NCI-H226 (cell line): ENCODE measurements around the gene THADA.

Experiments
- DNase-seq: peaks from one replicate; pipeline ENCODE4 v3.0.0-alpha.2; 2015

Gene THADA

GRCh38 chr2:43383533-43383932, 212.3 kb downstream of the THADA start:
- DNase-seq = no peak

- DNase-seq = no peak
These were observed 216.3 kb downstream of the THADA start for GRCh38 chr2:43379494-43379893.

DNA sequence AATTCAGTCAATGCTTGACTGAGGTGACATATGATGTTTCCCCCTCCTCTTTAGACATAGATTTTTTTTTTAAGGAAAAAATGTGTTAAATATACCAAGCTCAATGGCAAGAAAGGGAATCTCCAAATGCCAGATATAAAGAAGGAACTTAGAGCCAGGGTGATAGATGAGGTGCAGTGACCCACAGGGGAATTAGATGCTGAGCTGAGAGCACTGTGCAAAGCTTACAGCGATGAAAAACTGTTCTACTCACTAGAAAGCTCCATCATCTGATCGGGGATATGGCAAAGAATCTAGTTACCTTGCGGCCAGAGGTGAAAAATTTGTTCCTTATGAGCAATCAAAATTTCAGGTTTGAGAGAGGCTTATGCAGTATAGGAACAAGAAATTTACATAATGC, 218.5 kb downstream of the THADA start:
- no peak for DNase-seq

DNA sequence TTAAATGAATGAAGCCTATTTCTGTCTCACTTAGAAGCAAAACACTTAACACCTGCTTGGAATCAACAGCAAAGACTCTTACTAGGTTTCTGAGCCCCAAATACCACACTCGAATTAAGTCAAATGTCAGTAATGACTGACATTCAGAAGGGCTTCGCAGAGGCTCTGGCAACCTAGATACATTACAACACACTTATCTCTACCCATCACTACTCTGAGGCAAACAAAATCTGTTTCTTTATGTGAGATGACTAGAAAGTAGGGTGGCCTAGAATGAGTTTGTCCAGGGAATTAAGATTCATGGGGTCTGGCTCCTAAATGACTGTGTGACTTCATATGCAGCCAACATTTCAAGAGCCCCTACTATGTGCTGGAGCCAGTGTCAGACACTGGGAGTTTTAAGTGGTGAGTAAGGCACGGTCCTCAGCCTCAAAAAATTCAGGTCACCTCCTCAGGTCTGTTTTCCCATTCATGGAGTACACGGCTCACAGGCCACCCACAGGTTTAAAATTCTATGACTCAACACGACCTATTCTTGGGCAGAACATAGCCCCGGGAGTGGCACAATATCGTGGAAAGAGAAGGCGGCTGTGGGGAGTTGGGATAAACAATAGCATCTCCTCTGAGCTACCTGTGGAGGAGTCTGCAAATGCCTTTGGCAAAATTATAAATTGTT, 219.2 kb downstream of the THADA start:
- DNase-seq = no peak

DNA sequence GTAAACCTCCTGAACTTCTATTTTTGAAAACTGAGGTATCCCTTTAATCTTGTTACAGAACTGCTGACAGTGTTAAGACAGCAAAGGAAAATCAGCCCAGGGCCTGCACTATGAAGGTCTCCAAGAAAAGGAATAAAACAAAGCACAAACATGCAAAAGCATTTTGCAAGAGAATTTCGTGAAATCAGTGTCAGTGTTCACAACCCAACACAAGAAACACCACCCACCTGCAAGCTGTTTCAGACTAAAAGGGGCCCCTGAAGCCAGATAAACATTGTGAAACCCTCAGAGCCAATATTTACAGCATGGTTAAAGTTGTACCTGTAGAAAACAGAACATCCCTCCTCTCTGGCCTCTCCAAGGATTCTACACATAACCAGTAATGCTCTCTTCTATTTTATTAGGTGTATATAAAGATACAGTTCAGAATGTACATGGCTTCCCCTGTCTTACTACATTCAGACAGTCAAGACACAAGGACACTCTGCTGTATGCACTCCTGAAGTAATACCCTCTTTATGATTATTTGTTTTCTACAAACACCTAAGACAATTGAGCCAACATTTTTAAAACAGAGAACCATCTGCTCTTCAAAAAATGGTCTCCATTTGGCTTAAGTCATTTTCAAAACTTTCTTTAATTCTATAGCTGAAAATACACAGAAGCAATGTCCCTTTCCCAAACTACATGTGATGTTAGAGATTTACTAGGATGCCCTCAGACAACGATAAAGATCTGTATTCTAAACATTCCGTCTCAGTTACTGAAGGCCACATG, 219.9 kb downstream of the THADA start:
- no peak for DNase-seq

DNA sequence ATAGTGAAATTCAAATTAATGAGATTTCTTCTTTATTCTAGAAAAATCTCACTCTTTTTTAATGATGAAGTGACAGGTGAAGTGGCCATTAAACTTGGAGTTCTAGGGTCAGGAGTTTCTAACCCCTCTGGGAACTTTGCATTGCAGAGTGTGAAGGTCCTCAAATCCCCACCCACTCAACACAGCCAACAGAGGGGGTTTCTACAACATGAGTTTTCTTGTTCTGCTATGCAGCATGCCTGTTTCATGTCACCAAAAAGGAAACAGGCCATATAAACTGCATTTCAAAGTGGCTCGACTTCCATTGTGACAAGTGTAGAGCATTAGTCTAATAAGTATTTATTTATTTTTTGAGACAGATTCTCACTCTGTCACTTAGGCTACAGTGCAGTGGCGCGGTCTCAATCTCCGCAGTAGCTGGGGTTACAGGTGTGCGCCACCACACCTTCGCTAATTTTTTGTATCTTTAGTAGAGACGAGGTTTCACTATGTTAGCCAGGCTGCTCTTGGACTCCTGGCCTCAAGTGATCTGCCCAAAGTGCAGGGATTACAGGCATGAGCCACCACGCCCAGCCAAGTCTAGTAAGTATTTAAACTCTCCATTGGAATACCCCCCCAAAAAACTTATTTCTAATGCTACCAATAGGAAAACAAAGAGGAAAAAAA, 223.3 kb downstream of the THADA start:
- DNase-seq = no peak

DNA sequence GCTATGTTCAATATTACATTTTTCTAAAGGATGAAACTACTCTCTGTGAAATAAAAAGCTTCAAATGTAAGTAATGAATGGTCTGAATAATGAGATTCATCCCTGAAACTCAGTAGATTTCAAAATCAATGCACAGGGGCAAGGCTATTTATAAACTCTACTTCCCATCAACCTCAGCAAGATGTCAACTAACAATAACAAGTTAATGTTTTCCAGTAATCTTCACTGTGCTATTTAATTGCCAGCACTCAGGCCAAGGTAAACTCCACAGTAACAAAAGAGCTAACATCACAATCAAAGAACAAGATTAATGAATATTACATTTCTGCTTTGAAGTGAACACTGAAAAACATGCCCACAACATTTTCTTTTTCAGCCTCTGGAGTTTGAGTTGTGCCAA, 225.1 kb downstream of the THADA start:
- no peak for DNase-seq

DNA sequence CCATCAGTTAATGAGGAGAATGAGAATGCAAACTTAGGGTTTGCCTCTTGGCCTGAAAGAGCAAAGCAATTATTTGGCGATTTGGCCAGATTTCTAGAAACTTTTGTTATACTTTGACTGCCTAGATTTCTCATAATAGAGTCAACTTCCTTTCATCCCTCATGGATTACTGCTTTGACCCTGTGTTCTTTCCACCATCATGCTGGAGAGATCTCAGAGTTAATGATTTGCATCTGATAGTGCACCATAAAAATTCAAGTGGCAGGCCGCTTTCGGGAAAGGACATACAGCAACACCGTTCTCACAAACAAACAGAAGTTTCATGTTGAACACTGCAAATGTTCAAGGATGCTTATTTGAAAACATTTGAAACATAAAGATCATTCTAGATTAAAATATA, 225.7 kb downstream of the THADA start:
- DNase-seq = no peak

DNA sequence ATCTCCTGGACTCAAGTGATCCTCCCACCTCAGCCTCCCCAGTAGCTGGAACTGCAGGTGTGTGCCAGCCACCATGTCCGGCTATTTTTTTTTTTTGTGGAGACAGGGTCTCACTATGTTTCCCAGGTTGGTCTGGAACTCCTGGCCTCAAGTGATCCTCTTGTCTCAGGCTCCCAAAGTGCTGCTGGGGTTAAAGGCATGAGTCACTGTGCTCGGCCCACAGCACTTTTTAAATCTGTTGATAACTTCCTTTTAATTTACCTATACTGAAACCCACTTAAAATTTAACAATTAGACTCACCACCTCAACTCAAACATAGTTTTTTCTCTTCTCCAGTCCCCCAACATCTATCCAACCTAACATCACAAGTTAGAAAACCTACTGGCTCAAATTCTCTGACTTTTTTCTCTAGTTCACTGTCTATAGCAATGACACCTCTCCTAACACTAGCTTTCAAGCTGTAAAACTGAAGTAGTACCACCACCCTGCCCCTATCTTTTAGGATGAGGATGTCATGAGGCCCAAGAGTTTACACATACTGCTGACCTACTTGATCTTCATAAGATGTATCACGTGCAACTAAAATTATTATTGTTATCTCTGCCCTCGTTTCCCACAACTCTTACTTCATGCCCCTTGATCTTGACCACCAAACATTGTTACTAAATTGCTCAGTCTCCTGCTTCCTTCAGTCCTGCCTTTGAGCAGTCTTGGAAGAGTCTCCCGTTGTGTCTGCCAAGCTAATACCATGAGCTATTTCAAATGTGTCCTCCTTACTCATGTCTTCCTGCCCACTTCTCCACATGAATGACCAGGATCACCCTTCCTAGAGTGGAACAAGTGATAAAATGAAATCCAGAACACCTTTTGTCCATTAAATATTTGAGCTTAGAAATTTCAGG, 227.1 kb downstream of the THADA start:
- no peak for DNase-seq

DNA sequence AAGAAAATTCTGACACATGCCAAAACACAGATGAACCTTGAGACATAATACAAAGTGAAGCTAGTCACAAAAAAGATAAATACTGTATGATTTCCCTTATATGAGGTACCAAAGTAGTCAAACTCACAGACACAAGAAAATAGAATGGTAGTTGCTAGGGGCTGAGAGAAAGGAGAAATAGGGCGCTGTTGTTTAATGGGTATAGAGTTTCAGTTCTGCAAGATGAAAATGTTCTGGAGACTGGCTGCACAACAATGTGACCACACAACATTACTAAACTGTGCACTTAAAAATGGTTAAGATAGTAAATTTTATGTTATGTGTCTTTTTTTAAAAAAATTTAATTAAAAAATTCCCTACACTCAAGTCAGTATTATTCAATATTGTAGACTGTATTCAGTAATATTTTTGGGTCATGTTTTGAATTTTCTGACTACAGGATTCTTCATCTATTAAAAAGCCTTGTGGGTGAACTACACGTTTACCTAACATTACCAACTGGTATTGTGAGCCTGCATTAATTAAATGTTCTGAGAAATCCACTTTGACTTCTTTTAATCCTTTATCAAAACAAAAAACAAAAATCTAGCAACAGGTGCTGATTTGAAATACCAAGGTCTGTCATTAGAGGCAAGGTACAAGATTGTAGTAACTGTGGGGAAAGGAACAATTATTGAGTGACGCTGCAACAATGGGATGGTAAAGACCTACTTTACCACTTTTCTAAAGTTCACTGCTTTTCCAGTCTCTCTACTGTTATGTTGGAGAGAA, 228.6 kb downstream of the THADA start:
- DNase-seq = no peak

DNA sequence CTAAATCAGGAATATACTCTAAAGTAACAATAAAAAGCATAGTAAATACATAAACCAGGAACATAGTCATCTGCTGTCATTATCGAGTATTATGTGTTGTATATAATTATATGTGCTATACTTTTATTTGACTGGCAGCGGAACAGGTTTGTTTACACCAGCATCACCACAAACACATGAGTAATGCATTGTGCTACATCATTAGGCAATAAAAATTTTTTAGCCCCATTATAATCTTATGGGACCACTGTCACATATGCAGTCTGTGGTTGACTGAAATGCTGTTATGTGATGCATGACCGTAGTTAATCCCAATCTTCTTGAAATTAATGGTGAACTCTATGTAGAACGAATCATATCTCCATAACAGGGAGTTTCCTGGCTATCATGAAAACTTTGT, 232.7 kb downstream of the THADA start:
- no peak for DNase-seq

GRCh38 chr2:43361286-43361685, 234.6 kb downstream of the THADA start:
- DNase-seq = no peak

GRCh38 chr2:43360137-43360536, 235.7 kb downstream of the THADA start:
- no peak for DNase-seq

GRCh38 chr2:43358410-43359201, 237.2 kb downstream of the THADA start:
- no peak for DNase-seq

- peak; percentile 37 for DNase-seq
These were observed 239.1 kb downstream of the THADA start for GRCh38 chr2:43356774-43357173.

- no peak for DNase-seq
These were observed 240.4 kb downstream of the THADA start for GRCh38 chr2:43355399-43355798.

- DNase-seq = no peak
These were observed 245.9 kb downstream of the THADA start for GRCh38 chr2:43349904-43350303.

- DNase-seq = no peak
These were observed 246.8 kb downstream of the THADA start for GRCh38 chr2:43348908-43349661.

GRCh38 chr2:43347746-43348145, 248.1 kb downstream of the THADA start:
- DNase-seq = no peak
